Ascending aorta (tissue), 2 donors: Measurements from ENCODE around the gene NDUFB6. TPM values are rescaled to one million over a fixed set of nuclear protein-coding genes. Genes with fewer than 3 reads are reported as not detected.
A peak's percentile ranks its signal among the peaks of the same experiment; 100 is the strongest.
"Not testable (repeated sequence)": the region's sequence is repeated elsewhere in the genome, so short reads cannot be mapped to it uniquely, and the experiment has no call there.

Source experiments
- DNase-seq, 2 donors: peaks; one replicate each; pipeline ENCODE4 v3.0.0-alpha.2; 2019; ENCODE audit warnings: low spot score in 2 of 2
- H3K27ac ChIP-seq, 2 donors: fragments of 200-600 bp; sonication (generic); one replicate each; pipeline ENCODE4 v1.5.1; 2016 to 2017; ENCODE audit warnings: mild to moderate bottlenecking in 1 of 2
- H3K27me3 ChIP-seq: fragments of 200-600 bp; sonication (generic); one replicate; pipeline ENCODE4 v1.5.1; 2017
- H3K36me3 ChIP-seq, 2 donors: fragments of 200-600 bp; sonication (generic); one replicate each; pipeline ENCODE4 v1.5.1; 2016
- H3K4me1 ChIP-seq, 2 donors: fragments of 200-600 bp; sonication (generic); one replicate each; pipeline ENCODE4 v1.5.1; 2016 to 2017; ENCODE audit warnings: mild to moderate bottlenecking in 1 of 2
- H3K4me3 ChIP-seq, 2 donors: fragments of 200-600 bp; sonication (generic); one replicate each; pipeline ENCODE4 v1.5.1; 2016 to 2017; ENCODE audit warnings: mild to moderate bottlenecking in 1 of 2
- H3K9me3 ChIP-seq, 2 donors: fragments of 200-600 bp; sonication (generic); one replicate each; pipeline ENCODE4 v1.5.1; 2016
- intact Hi-C: fragments of 100-400 bp; cut with DNase I; formaldehyde crosslinking; loops from one replicate; pipeline ENCODE4 v1.15.1; 2023
- total RNA-seq: library from RNA; depleted of rRNA; stranded (reverse); fragments of >200 nt; gene quantifications from one replicate; pipeline ENCODE4 v1.1.0, GENCODE V29; 2016
- TF ChIP-seq, protein P1 (sequence below), 3 experiments: fragments of 200-600 bp in 2 of 3; fragments of 450-650 bp in 1 of 3; sonication (generic) in 2 of 3; IDR thresholded peaks; one replicate each; pipeline ENCODE4 v1.5.1; 2016 to 2019; ENCODE audit warnings: antibody characterized with exemption in 3 of 3, mild to moderate bottlenecking in 1 of 3, moderate library complexity in 1 of 3

The NDUFB6 gene
- 22.2 TPM for total RNA-seq

- TF ChIP-seq, protein P1, sequence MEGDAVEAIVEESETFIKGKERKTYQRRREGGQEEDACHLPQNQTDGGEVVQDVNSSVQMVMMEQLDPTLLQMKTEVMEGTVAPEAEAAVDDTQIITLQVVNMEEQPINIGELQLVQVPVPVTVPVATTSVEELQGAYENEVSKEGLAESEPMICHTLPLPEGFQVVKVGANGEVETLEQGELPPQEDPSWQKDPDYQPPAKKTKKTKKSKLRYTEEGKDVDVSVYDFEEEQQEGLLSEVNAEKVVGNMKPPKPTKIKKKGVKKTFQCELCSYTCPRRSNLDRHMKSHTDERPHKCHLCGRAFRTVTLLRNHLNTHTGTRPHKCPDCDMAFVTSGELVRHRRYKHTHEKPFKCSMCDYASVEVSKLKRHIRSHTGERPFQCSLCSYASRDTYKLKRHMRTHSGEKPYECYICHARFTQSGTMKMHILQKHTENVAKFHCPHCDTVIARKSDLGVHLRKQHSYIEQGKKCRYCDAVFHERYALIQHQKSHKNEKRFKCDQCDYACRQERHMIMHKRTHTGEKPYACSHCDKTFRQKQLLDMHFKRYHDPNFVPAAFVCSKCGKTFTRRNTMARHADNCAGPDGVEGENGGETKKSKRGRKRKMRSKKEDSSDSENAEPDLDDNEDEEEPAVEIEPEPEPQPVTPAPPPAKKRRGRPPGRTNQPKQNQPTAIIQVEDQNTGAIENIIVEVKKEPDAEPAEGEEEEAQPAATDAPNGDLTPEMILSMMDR (IDR thresholded peaks at IDR 0.05) = no peak
- no peaks in the 10 kb centered on the region for H3K9me3 ChIP-seq
- intact Hi-C loops = loop anchor here (1.0 to 2.0 kb wide), 4 partner anchors 21 to 428 kb away; partner anchors contain the start of genes ACO1, APTX, RIGI and SMIM27
- no peaks in the 10 kb centered on the region for H3K36me3 ChIP-seq
- H3K27ac ChIP-seq = peak within 1 kb of the TSS; percentile 82 to 91
- H3K27me3 ChIP-seq = no peaks in the 10 kb centered on the region
- peak within 1 kb of the TSS; percentile 66 to 93 for H3K4me3 ChIP-seq
- DNase-seq = peak; percentile 54 to 97
- H3K4me1 ChIP-seq = peaks cover 0 to 12% of the 10 kb centered on the region in 2 donors
These were observed at the start of gene NDUFB6 for GRCh38 chr9:32572900-32573523. Gene NDUFB6 (minus strand): TSS chr9:32573159. CDS start chr9:32573060, 99 bp downstream.

GRCh38 chr9:32618261-32618660 is 45.3 kb upstream of the NDUFB6 start:
- no peak for DNase-seq
- H3K4me3 ChIP-seq = no peak overlapping the region
- H3K27ac ChIP-seq = no peak overlapping the region
- H3K36me3 ChIP-seq = no peaks in the 10 kb centered on the region
- no peaks in the 10 kb centered on the region for H3K9me3 ChIP-seq
- TF ChIP-seq, protein P1 (IDR thresholded peaks at IDR 0.05) = no peak
- no peaks in the 10 kb centered on the region for H3K27me3 ChIP-seq
- intact Hi-C loops = no loop called here
- no peaks in the 10 kb centered on the region for H3K4me1 ChIP-seq

GRCh38 chr9:32606811-32607210 is 33.9 kb upstream of the NDUFB6 start:
- TF ChIP-seq, protein P1 (IDR thresholded peaks at IDR 0.05) = no peak
- no peaks in the 10 kb centered on the region for H3K27me3 ChIP-seq
- no peaks in the 10 kb centered on the region for H3K4me1 ChIP-seq
- DNase-seq = no peak
- H3K27ac ChIP-seq = no peak overlapping the region
- H3K9me3 ChIP-seq = no peaks in the 10 kb centered on the region
- H3K4me3 ChIP-seq = no peak overlapping the region
- no peaks in the 10 kb centered on the region for H3K36me3 ChIP-seq
- intact Hi-C loops = no loop called here

DNA sequence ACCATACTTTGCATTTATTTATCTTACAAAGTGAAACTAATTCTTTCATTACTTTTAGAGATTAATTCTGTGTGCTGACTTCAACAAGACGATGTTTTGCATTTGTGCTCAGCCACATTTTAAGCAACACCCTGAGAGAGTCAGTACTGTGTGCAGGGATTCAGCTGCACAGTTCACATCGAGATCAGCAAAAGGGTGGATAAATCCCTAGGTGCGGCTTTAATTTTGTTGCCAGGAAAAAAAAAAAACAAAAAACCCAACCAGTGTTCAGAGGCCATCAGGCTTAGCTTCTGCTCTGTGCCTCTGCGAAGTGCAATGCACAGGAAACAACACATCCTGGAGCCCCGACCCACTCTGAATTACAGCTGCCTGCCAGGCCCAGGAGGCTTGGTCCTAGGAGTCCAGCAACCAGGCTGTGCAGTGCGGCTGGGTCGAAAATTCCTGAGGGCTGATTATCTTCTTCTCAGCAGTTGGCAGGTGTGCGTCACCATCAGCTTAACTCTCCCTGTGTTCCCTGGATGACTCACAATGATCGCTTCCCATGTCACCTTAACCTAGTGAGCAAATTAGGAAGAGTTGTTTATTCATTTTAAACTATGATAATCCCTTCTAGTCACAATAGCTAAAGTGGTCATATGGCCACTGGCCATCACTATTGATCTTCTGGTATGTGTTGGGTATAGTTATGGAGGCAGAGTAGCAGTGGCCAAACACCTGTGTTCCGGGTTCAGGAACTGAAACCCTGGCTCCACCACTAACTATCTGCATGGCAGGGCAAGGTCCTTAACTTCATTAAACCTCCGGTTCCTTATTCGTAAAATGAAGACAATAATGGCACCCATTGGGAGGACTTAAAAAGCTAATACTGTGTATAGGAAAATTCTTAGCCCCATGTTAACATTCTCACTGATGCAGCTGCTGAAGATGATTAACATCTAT is 31.2 kb upstream of the NDUFB6 start:
- DNase-seq = no peak
- Histone ChIP-seq H3K27me3 (no peaks in the 10 kb centered on the region), H3K9me3 (no peaks in the 10 kb centered on the region), H3K36me3 (no peaks in the 10 kb centered on the region), H3K4me3 (no peak overlapping the region), H3K4me1 (no peaks in the 10 kb centered on the region), H3K27ac (no peak overlapping the region)
- intact Hi-C loops = no loop called here
- TF ChIP-seq, protein P1 (IDR thresholded peaks at IDR 0.05) = no peak

DNA sequence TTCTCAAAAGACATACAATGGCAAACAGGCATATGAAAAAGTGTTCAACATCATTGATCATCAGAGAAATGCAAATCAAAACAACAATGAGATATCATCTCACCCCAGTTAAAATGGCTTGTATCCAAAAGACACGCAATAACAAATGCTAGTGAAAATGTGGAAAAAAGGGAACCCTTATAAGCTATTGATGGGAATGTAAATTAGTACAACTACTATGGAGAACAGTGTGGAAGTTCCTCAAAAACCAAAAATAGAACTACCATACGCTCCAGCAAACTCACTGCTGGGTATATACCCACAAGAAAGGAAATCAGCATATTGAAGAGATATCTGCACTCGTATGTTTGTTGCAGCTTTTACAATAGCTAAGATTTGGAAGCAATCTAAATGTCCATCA is 26.1 kb upstream of the NDUFB6 start:
- DNase-seq, H3K4me1 ChIP-seq, H3K9me3 ChIP-seq, intact Hi-C loops, H3K27me3 ChIP-seq, H3K4me3 ChIP-seq, H3K27ac ChIP-seq, H3K36me3 ChIP-seq: not testable (repeated sequence)

DNA sequence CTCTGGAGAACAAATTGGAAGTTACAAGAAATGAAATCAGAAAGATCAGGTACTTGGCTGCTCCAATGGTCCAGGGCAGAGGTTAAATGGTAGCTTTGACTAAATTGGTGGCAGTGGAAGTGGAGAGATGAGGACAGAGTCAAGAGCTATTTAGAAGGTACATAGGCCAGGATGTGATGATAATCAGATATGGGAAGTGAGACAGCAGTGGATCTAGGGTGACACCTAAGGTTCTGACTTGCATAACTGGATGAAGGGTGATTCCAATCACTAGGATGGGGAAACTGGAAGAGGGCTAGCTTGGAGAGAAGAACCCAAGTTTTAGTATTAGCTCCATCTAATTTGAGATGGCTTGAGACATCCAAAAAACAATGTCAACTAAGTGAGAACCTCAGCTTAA is 24.0 kb upstream of the NDUFB6 start:
- Histone ChIP-seq H3K36me3 (no peaks in the 10 kb centered on the region), H3K27me3 (no peaks in the 10 kb centered on the region), H3K27ac (no peak overlapping the region), H3K4me1 (no peaks in the 10 kb centered on the region), H3K4me3 (no peak overlapping the region), H3K9me3 (no peaks in the 10 kb centered on the region)
- TF ChIP-seq, protein P1 (IDR thresholded peaks at IDR 0.05) = no peak
- intact Hi-C loops = no loop called here
- DNase-seq = no peak
